Embryonic facial prominence (tissue), 1 donor: Measurements from ENCODE around the gene PRR5L.
"Not testable (repeated sequence)": the region's sequence is repeated elsewhere in the genome, so short reads cannot be mapped to it uniquely, and the experiment has no call there.

Experiments
- DNase-seq: peaks from one replicate; pipeline ENCODE4 v3.0.0-alpha.2; 2016; ENCODE audit errors: extremely low spot score

Gene PRR5L

DNA sequence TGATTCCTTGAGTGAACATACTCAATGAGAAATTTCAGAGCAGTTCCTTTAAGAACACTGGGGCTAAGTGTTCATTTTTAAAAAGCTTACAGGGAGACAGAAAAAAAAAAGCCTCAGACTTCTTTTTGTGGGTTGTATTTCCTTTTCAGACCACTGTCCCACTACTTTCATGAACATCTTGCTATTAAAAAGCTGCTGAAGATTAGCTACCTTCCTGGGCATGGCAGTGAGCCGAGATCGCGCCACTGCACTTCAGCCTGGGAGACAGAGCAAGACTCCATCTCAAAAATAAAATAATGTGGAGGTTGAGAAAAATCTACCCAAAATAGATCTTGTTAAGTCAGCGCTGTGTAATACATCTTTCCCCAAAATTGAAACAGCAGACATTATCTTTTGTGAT lies 203.2 kb downstream of the PRR5L start:
- no peak for DNase-seq

DNA sequence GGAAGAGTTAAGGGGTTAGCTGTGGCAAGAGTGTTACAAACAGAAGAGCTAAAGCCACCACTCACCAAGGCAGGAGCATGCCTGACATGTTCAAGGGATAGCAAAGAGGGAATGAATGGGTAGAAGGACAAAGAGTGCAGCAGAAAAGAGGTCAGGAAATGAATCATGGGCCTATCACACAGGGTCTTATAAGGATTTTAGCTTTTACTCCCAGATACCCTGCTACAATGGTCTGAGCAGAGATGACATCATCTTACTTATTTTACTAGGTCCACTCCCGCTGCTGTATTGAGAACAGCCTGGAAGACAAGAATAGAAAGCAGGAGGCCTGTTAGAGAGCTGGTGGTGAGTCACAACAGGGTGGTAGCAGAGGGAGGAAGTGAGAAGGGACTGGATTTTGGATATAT lies 204.2 kb downstream of the PRR5L start:
- no peak for DNase-seq

DNA sequence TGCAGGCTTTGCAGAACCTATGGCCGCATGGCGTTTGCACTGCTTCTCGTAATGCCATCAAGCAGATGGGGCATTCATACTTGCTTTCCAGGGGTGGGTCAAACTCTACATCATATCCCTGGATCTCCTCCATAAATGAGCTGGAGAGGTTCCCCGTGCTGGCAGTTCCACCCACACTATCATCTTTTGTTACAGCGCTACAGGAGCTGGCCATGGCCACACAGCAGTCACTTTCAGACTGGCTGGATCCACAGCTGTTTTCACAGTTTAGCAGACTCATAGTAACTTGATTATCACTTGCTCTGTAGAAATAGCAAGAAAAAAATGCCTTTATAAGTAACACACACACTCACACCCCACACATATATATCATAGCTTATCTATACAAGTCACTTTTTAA lies 205.1 kb downstream of the PRR5L start:
- DNase-seq, result no peak

GRCh38 chr11:36507824-36508489 lies 211.9 kb downstream of the PRR5L start:
- no peak for DNase-seq

GRCh38 chr11:36508743-36509142 lies 212.7 kb downstream of the PRR5L start:
- DNase-seq, result no peak

DNA sequence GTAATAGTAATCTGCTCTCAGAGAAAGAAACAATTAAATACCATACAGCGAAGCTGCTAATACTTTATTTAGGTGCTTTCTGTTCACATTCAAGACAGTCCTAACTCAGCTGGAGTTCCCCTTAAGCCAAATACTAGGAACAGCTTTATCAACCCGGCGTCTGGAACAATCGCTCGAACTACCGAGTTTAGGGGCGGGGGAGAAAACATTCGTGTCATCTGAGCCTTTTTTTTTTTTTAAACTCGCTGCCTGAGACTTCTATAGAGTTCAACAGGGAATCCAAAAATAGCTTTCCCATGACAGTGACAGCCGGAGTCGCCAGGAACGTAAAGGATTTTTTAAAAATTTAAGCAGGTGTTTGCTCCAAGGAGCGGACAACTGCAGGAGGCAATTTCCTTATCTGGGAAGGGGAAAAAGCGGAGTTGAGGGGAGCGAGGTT lies 213.1 kb downstream of the PRR5L start:
- DNase-seq, result no peak

DNA sequence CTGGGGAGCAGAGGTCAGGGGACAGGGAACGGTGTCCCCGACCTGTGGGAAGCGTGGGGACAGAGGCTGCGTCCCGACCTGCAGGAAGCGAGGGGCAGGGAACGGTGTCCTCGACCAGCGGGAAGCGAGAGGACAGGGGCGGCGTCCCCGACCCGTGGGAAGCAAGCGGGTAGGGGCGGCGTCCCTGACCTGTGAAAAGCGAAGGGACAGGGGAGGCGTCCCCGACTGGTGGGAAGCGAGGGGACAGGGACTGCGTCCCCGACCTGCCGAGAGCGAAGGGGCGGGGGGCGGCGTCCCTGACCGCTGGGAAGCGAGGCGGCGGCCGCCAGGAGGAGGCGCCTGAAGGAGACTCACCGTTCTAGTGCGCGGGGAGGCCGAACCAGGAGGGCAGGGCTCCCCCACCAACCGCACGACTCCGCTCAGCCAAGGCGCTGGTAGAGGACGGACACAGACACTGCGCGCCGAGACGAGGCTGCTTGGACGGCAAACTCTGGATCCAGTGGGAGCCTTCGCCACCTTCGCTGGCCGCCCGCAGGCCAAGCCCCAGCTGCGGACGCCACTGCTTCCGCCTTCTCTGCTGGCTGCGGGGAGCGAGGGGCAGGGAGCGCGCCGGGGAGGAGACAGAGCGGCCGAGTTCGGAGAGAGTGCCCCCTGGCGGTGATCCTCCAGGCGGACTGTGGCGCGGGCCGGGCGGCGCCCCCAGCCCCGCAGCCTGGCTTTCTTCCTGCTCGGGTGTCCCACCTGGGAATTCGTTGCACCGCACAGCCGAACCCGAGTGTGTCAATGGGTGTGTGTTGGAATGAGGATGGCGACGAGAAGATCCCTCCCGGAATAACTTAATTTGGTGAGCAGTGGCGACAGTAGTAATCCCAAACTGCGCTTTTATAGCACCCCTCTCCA lies 213.9 kb downstream of the PRR5L start, which contains the start of gene TRAF6:
Gene TRAF6, minus strand, starts transcription at position 579 of the 900 bp plus-strand sequence. CDS start 8,757 bp downstream, outside the sequence.
- peak; percentile 74 for DNase-seq

DNA sequence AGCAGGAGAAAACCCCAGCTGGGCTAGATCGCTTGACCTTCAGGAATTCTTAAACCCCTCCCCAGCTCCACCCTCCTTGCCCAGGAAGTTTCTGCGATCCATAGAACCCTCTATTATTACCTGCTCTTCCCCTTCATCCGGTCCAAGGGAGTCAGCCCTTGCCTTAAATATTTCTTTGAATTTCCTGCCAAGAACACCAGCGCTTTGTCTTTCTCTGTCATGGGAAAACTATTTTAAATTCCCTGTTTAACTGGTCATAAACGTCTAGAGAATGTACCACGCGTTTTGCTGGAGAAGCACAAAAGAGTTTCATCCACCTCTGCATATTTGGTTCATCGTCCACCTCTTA lies 214.5 kb downstream of the PRR5L start:
- DNase-seq, result no peak

DNA sequence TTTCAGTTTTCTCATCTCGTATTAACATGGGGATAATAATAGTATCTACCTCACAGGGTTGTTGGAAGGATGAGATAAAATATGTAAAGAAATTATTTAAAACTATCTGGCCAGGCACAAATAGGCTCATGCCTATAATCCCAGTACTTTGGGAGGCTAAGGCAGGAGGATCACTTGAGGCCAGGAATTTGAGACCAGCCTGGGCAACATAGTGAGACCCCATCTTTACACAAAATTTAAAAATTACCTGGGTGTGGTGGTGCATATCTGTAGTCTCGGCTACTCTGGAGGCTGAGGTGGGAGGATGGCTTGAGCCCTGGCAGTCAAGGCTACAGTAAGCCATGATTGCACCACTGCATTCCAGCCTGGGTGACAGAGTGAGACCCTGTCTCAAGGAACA lies 215.0 kb downstream of the PRR5L start:
- DNase-seq, result not testable (repeated sequence)

- DNase-seq, result no peak
Measured at GRCh38 chr11:36512016-36512415, 215.9 kb downstream of the PRR5L start.

- DNase-seq, result no peak
Measured at GRCh38 chr11:36513965-36514364, 217.9 kb downstream of the PRR5L start.
